C1 segment of cervical spinal cord (tissue), 14 donors: ENCODE data around the gene PLCB2.

Experiments used
- DNase-seq, 14 donors: peaks; one replicate each; lab custom pipeline; 2025; lab: John Stamatoyannopoulos, UW

Gene PLCB2

GRCh38 chr15:40325700-40326099 lies 18.0 kb upstream of the PLCB2 start:
- DNase-seq: no peak

- DNase-seq: peak in 1 of 14 donors; percentile 36
These were observed 17.5 kb upstream of the PLCB2 start for GRCh38 chr15:40325188-40325587.

- DNase-seq: peak in 4 of 14 donors; percentile 26 to 50 (median 34)
These were observed 16.5 kb upstream of the PLCB2 start for GRCh38 chr15:40323953-40324937.

DNA sequence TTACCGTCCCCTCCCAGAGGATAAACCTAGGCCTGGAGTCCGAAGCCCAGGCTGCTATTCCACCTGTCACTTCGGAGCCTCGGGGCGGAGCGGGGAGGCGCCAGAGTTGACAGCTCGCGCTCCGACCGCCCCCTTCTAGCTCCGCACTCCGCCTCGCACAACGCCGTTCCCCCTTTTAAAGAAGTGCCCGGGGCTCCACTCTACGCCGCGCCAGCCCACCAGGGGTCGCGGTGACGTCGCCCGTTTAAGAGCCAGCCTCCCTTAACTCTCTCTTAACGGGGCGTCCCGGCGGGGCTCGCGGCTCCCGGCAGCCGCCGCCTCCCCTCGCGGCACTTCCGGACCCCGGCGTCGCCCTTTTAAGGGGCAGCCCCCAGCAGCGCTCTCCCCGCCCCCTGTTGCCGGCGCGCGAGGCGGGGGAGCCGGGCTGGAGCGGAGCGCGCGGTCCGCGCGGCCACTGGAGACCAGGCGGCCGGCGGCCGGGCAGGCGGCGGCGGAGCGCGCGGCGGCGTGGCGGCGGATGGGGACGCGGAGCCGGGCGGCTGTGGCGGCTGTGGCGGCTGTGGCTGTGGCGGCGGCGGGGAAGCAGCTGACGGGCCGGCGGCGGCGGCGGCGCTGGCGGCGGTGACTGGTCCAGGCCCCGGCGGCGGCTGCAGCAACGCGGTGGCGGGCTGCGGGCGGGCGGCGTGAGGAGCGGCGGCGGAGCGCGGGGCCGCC lies 15.7 kb upstream of the PLCB2 start, which contains the start of gene INAFM2:
Gene INAFM2, plus strand, starts transcription at position 454 of the 714 bp plus-strand sequence. CDS start 364 bp downstream, outside the sequence.
- peak; percentile 20 to 85 (median 74) for DNase-seq

GRCh38 chr15:40322531-40323238 lies 14.9 kb upstream of the PLCB2 start:
- DNase-seq: no peak

GRCh38 chr15:40320931-40321371 lies 13.2 kb upstream of the PLCB2 start:
- DNase-seq: peak in 6 of 14 donors; percentile 15 to 64 (median 30)

- no peak for DNase-seq
These were observed 12.7 kb upstream of the PLCB2 start for GRCh38 chr15:40320409-40320808.

DNA sequence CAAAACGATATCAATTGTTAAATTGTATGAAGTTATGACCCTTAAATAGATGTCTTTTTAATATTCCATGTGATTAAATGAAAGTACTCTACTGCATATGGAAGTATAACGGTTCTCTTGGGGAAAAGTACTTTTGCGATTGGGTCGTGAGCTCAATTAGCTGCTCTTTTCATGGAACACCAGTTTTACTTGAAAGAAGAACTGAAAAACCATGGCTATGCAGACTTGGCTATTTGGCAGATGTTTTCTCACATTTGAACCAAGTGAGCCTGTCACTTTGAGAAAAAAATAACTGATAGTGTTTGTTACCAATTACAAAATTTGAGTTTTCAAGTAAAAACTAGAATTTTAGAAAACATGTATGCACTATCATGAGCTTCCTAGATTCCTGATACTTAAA lies 9.8 kb upstream of the PLCB2 start:
- DNase-seq: no peak

GRCh38 chr15:40316931-40317330 lies 9.2 kb upstream of the PLCB2 start:
- DNase-seq: no peak

GRCh38 chr15:40314723-40315276 lies 7.1 kb upstream of the PLCB2 start:
- no peak for DNase-seq

GRCh38 chr15:40313531-40314398 lies 6.0 kb upstream of the PLCB2 start:
- peak in 3 of 14 donors; percentile 15 to 64 (median 16) for DNase-seq

DNA sequence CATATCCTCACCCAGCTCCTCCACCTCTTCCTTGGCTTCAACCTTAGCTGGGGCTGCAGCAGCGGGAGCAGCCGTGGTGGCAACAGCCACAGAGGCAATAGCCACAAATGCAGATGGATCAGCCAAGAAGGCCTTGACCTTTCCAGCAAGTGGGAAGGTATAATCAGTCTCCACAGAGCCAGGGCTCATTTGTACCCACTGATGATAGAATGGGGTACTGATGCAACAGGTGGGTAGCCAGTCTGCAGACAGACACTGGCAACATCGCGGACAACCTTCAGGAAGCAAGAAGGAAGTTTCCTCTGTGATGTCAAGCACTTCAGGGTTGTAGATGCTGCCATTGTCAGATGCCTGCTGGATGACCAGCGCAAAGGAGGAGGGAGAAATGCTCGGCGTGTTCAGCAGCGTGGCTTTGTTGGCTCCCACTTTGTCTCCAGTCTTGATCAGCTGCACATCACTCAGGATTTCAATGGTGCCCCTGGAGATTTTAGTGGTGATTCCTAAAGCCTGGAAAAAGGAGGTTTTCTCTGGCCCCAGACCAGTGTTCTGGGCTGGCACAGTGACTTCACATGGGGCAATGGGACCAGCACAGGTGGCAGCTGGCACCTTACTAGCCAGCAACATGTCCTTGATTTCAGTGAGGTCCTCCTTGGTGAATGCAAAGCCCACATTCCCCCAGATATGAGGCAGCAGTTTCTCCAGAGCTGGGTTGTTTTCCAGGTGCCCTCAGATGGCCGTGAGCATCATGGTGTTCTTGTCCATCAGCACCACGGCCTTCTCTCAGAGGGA lies 4.8 kb upstream of the PLCB2 start:
- no peak for DNase-seq

DNA sequence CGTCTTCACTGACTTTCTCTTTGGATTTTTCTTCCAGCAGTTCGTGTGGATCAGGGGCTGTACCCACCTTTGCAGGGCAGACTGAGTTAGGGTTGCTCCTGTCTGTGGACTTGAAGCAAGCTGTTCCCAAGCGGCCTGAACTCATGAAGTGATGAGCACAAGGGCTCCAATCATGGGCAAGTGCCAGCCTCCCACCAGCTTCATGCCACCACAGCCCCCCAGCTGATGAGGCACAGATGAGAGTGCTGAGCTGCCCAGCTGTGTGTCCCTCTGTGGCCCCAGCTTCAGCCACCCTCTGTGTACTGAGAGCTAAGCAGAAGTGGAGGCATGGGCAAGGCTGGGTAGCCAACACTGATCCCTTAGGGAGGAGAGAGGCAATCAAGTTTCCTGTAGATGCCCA lies 3.3 kb upstream of the PLCB2 start:
- DNase-seq: no peak

GRCh38 chr15:40310001-40310959 lies 2.5 kb upstream of the PLCB2 start:
- DNase-seq: peak in 7 of 14 donors; percentile 14 to 60 (median 31)

DNA sequence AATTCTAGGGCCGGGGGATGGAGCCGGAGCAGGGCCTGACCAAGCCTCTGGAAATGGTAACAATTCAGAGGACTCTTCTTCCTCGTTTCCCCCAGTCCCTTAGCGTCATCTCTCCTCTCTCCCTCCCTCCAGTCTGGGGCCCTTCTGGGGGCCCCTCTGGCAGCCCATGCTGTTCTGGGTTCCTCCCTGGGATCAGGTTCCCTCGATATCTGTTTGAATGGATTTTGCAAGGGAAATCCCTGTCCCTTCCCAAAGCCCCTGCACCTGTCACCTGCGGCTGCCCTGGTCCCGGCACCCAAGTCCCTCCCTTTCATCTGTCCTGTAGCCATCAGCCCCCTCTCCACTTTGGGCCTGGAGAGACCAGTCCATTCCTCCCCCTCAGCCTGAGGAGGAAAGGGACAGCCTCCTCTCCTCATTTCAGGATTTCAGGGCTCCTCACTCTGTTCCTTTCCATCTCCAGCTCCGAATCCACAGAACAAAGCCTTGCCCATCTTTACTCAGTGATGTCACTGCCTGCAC lies 1.7 kb upstream of the PLCB2 start:
- no peak for DNase-seq

DNA sequence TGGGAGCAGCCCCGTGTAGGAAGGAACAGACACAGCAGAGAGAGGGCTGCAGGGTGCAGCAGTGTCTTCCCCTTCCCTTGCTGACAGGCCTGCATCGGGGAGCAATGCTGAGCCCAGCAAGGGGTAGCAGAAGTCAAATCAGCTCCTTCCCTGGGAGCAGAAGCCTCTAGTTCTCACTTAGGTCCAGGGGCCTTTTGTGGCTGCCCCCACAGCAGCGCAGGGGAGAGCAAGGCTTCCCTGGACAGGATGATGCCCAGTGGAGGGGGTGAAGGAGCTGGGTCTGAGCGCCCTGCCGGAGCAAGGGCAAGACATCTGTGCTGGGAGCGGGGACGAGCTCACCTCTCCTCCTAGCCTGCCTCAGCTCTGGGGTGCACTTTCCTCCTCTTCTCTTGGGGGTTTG lies 827 bp downstream of the PLCB2 start:
- no peak for DNase-seq

DNA sequence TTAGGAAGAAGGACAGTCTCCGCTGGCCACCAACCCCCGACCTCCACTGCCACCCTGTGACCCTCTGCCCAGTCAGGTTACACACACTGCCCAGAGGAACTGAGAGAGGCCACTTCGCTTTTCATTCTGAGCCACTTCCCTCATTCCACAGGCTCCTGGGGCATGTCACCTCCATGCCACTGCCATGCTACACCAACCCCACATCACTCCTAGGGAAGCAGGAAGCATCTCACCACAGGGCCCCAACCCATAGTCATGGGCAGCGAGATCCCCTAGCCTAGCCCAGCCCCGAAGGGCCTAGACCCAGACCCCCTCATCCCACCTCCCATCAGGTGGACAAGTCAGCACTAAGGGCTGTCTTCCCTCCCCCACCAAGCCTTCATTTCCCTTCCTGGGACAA lies 1.4 kb downstream of the PLCB2 start:
- DNase-seq: peak in 7 of 14 donors; percentile 17 to 61 (median 41)

DNA sequence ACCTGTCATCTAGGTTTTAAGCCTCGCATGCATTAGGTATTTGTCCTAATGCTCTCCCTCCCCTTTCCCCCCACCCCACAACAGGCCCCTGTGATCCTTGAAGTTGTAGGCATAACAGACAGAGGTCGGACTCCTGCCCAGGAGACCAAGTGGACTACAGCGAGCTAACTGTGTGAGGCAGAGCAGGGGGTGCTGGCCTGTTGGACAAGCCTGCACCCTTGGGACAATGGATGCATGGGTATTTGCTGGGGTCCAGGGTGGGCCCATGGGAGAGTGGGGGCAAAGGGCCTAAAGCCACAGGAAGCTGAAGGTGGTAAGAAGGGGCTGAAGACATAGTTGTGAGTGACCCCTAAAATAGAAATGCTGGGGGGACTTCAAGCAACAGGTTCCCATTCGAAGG lies 2.5 kb downstream of the PLCB2 start:
- DNase-seq: no peak
